Breast epithelium (tissue), 4 donors: ENCODE data around the gene THOC6. TPM values are rescaled to one million over a fixed set of nuclear protein-coding genes. Genes with fewer than 3 reads are reported as not detected.
"Not testable (repeated sequence)": the region's sequence is repeated elsewhere in the genome, so short reads cannot be mapped to it uniquely, and the experiment has no call there.

ENCODE experiments used
- DNase-seq, 2 donors: peaks; one replicate each; pipeline ENCODE4 v3.0.0-alpha.2; 2019; ENCODE audit warnings: low spot score in 2 of 2
- H3K27ac ChIP-seq, 2 donors: fragments of 200-600 bp; sonication (generic) in 1 of 2; one replicate each; pipeline ENCODE4 v1.5.1; 2016 to 2019; ENCODE audit warnings: mild to moderate bottlenecking in 1 of 2
- H3K27me3 ChIP-seq, 2 donors: fragments of 200-600 bp; sonication (generic) in 1 of 2; one replicate each; pipeline versions ENCODE4 v1.5.1 to v1.6.0; 2017 to 2019; ENCODE audit warnings: control low read depth in 1 of 2, mild to moderate bottlenecking in 1 of 2
- H3K36me3 ChIP-seq: fragments of 200-600 bp; one replicate; pipeline ENCODE4 v1.5.1; 2019
- H3K4me1 ChIP-seq, 2 donors: fragments of 200-600 bp; sonication (generic); one replicate each; pipeline ENCODE4 v1.5.1; 2016 to 2019; ENCODE audit warnings: control low read depth in 1 of 2
- H3K4me3 ChIP-seq, 3 donors: fragments of 200-600 bp; sonication (generic); 1 replicate in 2 of 3; 2 replicates in 1 of 3; pipeline ENCODE4 v1.5.1; 2016 to 2019; ENCODE audit warnings: mild to moderate bottlenecking in 3 of 3, moderate library complexity in 2 of 3
- H3K9me3 ChIP-seq, 2 donors: fragments of 200-600 bp; sonication (generic) in 1 of 2; one replicate each; pipeline ENCODE4 v1.5.1; 2016 to 2019; ENCODE audit warnings: control low read depth in 1 of 2
- CTCF ChIP-seq, 3 donors: fragments of 450-650 bp; IDR thresholded peaks; one replicate each; pipeline ENCODE4 v1.5.1; 2016 to 2017; ENCODE audit warnings: antibody characterized with exemption in 3 of 3, mild to moderate bottlenecking in 3 of 3, moderate library complexity in 3 of 3
- POLR2A ChIP-seq: fragments of 450-650 bp; IDR thresholded peaks from one replicate; pipeline ENCODE4 v1.6.1; 2016; ENCODE audit warnings: antibody characterized with exemption, mild to moderate bottlenecking, moderate library complexity
- POLR2AphosphoS5 ChIP-seq, 3 donors: sonication (generic); formaldehyde crosslinking; IDR thresholded peaks; one replicate each; pipeline ENCODE4 v1.6.1; 2017; ENCODE audit warnings: antibody characterized with exemption in 3 of 3
- intact Hi-C: fragments of 100-400 bp; cut with DNase I; formaldehyde crosslinking; loops from one replicate; pipeline ENCODE4 v1.15.1; 2023; ENCODE audit warnings: low total_unique reads
- total RNA-seq, 3 donors: library from RNA; depleted of rRNA; stranded (reverse); fragments of >200 nt; gene quantifications; one replicate each; pipeline ENCODE4 v1.1.0, GENCODE V29; 2016

The THOC6 gene
- total RNA-seq, 3 donors from 2014 or later: 15.5 to 26.1 (median 18.4) TPM

DNA sequence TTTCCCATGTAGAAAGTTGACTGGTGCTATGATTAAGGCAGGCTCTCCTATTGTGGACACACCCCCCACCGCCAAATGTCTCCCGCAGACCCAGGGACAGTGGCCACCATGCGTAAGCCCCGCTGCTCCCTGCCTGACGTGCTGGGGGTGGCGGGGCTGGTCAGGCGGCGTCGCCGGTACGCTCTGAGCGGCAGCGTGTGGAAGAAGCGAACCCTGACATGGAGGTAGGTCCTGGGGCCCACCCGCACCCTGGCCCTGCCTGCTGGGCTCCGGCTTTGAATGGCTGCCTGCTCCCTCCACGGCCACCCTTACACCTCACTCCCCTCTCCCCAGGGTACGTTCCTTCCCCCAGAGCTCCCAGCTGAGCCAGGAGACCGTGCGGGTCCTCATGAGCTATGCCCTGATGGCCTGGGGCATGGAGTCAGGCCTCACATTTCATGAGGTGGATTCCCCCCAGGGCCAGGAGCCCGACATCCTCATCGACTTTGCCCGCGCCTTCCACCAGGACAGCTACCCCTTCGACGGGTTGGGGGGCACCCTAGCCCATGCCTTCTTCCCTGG, 26.2 kb downstream of the THOC6 start:
- intact Hi-C loops: loop anchor here (10.0 kb wide), 1 partner anchor 115 kb away; no protein-coding TSS in a partner anchor
- H3K4me1 ChIP-seq: peaks cover 6 to 7% of the 10 kb centered on the region in 2 donors
- no peak for DNase-seq
- no peaks in the 10 kb centered on the region for H3K36me3 ChIP-seq
- H3K9me3 ChIP-seq: no peaks in the 10 kb centered on the region
- TF ChIP-seq POLR2AphosphoS5 (IDR thresholded peaks at IDR 0.05): no peak
- TF ChIP-seq CTCF (IDR thresholded peaks at IDR 0.05): no peak
- no peak for TF ChIP-seq POLR2A
- peaks cover 5 to 26% of the 10 kb centered on the region in 2 donors for H3K27me3 ChIP-seq
- no peak overlapping the region for H3K27ac ChIP-seq
- no peak overlapping the region for H3K4me3 ChIP-seq

GRCh38 chr16:3050487-3050886, 26.7 kb downstream of the THOC6 start:
- no peak for DNase-seq
- Histone ChIP-seq H3K4me3 (no peak overlapping the region), H3K36me3 (no peaks in the 10 kb centered on the region), H3K27ac (no peak overlapping the region), H3K9me3 (no peaks in the 10 kb centered on the region), H3K27me3 (peaks cover 5 to 21% of the 10 kb centered on the region in 2 donors), H3K4me1 (peaks cover 6% of the 10 kb centered on the region in 2 donors)
- intact Hi-C loops: loop anchor here (10.0 kb wide), 1 partner anchor 114 kb away; no protein-coding TSS in a partner anchor
- TF ChIP-seq CTCF (IDR thresholded peaks at IDR 0.05) (no peak), POLR2A (no peak), POLR2AphosphoS5 (IDR thresholded peaks at IDR 0.05) (no peak)

GRCh38 chr16:3051009-3051408, 27.2 kb downstream of the THOC6 start:
- no peak for DNase-seq
- H3K36me3 ChIP-seq: no peaks in the 10 kb centered on the region
- no peaks in the 10 kb centered on the region for H3K9me3 ChIP-seq
- intact Hi-C loops: loop anchor here (10.0 kb wide), 1 partner anchor 114 kb away; no protein-coding TSS in a partner anchor
- peaks cover under 1 to 2% of the 10 kb centered on the region in 2 donors for H3K4me1 ChIP-seq
- TF ChIP-seq POLR2A: no peak
- no peak overlapping the region for H3K27ac ChIP-seq
- H3K27me3 ChIP-seq: peaks cover under 1 to 16% of the 10 kb centered on the region in 2 donors
- no peak overlapping the region for H3K4me3 ChIP-seq

DNA sequence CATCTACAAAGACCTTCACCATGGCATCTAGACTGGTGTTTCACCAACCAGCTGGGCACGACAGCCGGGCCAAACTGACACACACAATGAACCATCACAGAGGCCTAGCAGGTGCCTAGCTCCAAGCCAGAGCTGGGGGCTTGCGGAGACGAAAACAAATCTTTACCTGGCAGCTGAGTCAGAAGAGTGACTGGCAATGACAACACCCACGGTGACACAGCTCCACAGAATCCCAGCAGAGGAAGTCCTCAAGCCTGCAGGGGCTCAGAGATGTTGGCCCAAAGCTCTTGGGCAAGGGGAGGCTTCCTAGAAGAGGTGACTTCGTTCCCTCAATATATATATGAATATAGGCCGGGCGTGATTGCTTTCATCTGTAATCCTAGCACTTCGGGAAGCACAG, 27.7 kb downstream of the THOC6 start:
- Histone ChIP-seq H3K27ac (no peak overlapping the region), H3K4me1 (no peaks in the 10 kb centered on the region), H3K36me3 (no peaks in the 10 kb centered on the region), H3K4me3 (no peak overlapping the region), H3K27me3 (peaks cover 0 to 11% of the 10 kb centered on the region in 2 donors), H3K9me3 (no peaks in the 10 kb centered on the region)
- no peak for DNase-seq
- TF ChIP-seq POLR2AphosphoS5 (IDR thresholded peaks at IDR 0.05) (no peak), POLR2A (no peak), CTCF (IDR thresholded peaks at IDR 0.05) (no peak)
- intact Hi-C loops: loop anchor here (10.0 kb wide), 1 partner anchor 113 kb away; no protein-coding TSS in a partner anchor

DNA sequence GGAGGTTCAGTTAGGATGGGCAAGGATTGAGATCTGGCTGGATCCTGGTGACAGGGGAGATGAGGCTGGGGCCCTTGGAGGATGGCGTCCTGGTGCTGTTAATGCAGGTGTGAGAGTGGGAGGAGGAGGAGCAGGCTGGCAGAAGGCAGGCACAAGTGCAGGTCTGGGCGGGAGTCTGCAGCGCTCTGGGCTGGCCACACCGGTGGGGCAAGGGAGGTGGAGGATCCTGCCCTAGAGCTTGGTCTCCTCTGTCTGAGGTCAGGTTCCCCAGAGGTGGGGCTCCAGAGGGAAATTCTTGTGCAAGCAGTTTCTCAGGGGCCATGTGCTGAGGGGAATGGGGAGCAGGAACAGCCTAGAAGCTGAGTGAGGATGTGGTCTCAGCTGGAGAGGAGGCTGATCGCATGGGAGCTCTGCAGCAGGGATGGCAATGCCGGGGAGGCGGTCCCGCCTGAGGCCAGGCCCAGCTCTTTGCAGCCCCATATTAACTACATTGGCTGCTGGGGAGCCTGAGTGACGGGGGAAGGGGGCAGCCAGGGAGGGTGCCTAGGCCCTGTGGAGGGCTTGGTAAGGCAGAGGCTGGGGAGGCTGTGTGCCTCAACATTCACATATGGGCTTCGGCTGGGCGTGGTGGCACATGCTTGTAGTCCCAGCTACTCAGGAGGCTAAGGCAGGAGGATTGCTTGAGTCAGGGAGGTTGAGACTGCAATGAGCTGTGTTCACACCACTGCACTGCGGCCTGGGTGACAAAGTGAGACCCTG, 28.9 kb downstream of the THOC6 start:
- H3K27me3 ChIP-seq, DNase-seq, H3K4me1 ChIP-seq, H3K27ac ChIP-seq, H3K4me3 ChIP-seq, H3K36me3 ChIP-seq, H3K9me3 ChIP-seq: not testable (repeated sequence)
- intact Hi-C loops: loop anchor here (10.0 kb wide), 1 partner anchor 112 kb away; no protein-coding TSS in a partner anchor

DNA sequence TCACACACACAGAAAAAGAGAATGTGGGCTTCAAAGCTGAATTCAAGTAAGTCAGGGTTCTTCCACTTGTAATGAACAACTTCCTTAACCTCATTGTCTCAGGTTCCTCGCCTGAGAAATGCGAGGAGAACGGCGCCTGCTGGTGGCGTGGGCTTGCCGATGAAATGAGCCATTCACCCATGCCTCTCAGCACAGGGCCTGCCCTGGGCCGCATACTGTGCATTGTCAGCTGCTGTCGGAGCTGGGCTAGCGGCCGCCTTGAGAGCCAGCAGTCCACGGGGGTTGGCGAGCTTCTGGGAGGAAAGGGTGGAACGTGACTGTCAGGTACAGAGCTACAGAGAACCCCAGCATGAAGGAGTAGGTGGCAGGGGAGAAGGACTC, 29.5 kb downstream of the THOC6 start:
- not testable (repeated sequence) for DNase-seq, H3K27ac ChIP-seq
- intact Hi-C loops: loop anchor here (10.0 kb wide), 1 partner anchor 111 kb away; no protein-coding TSS in a partner anchor

More for the DNA sequence above, 29.5 kb downstream of the THOC6 start:
- not testable (repeated sequence) for H3K36me3 ChIP-seq, H3K9me3 ChIP-seq, H3K4me1 ChIP-seq, H3K4me3 ChIP-seq, H3K27me3 ChIP-seq
